NCI-H524 treated with DMSO at 0.1 percent for 48 hours (cell line): ENCODE measurements around the gene NUDC.
A peak's percentile ranks its signal among the peaks of the same experiment; 100 is the strongest.
"Not testable (repeated sequence)": the region's sequence is repeated elsewhere in the genome, so short reads cannot be mapped to it uniquely, and the experiment has no call there.

Experiments
- DNase-seq: peaks from one replicate; lab custom pipeline; 2025; lab: John Stamatoyannopoulos, UW

Gene NUDC

GRCh38 chr1:26911399-26912146 lies 10.0 kb upstream of the NUDC start:
- DNase-seq = no peak

- DNase-seq = no peak
Observed at GRCh38 chr1:26912147-26912490, 9.4 kb upstream of the NUDC start.

- no peak for DNase-seq
Observed at GRCh38 chr1:26913389-26913753, 8.2 kb upstream of the NUDC start.

DNA sequence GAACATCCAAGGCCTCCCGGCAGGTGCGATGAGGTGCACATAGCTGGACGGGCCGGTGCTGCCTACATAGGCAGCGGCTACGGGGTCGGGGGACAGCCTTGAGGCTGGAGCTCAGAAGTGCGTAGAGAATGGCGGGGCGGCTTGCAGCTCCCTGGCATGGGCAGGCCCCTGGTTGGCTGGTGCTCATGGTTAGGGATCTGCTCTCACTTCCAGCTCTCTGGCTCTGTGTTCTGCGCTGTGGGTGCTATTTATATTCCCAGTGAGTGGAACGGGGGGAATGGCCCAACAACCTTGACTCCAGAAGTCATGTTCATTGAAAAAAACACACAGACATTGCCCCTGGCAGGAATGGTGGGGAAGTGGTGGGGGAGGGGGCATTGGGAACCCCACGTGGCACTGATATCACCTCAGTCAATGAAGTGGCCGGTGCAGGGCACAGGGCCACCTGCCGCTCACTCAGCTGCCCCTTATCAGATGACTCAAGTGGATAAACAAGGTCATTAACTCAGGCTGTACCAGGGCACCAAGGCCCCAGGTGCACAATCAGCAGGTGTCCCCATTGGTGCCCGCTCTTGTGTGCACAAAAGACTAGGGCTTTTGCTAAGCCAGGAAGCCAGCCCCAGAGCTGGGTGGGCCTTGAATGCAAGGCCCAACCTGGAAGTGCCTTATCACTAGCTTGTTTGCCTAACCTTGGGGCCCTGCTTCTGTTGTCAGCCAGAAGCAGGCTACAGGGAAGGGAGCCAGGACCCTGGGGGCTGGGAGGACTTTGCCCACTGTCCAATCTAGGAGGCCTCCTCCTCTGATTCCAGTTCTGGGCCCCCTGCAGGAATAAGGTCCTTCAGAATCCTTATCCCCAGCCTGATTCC lies 7.6 kb upstream of the NUDC start, which contains the start of gene NR0B2:
Gene NR0B2, minus strand, starts transcription at position 222 of the 866 bp plus-strand sequence. Its CDS starts 35 bp downstream, at position 187.
- peak; percentile 63 for DNase-seq

DNA sequence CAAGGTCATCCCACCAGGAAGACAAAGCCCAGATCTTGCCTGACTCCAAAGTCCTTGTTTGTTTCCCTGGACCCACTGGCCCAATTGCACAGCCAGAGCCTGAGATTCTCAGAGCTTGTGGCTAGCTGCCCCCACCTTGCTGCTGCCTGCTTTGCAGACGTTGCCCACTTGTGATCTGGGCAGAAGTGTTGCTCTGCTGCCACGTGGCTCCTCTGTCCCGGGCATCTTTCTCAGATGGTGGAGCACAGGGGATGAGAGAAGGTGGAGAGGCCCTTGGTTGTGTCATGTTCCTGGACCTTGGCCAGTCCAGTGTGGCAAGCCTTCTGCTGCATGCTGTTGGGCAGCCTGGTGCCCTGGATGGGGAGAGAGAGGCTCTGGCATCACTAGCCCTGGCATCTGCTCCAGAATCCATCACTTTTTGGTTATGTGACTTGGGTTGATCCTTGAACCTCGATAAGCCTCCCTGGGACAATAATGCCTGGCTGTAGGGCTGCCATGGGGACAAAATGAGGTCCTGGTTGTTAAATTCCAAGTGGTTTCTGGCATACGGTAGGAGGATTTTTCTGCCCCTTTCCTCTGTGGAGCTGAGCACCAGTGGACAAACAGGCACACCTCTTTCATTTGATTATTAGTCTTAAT lies 6.2 kb upstream of the NUDC start:
- no peak for DNase-seq

- no peak for DNase-seq
Observed at GRCh38 chr1:26921126-26921539, 410 bp upstream of the NUDC start.

DNA sequence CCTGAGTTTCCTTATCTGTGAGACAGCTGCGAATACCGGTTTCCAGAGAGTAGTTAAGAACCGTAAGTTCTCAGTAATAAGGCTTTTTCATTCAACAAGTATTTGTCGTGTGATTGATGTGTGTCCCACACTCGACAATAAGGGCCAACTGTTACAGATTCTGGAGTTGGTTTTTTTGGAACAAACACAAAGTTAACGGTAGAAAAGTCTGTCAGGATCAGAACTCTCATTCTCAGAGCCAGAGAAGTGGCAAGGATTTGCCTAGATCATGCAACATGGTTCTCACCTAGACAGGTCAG lies 837 bp downstream of the NUDC start:
- no peak for DNase-seq

DNA sequence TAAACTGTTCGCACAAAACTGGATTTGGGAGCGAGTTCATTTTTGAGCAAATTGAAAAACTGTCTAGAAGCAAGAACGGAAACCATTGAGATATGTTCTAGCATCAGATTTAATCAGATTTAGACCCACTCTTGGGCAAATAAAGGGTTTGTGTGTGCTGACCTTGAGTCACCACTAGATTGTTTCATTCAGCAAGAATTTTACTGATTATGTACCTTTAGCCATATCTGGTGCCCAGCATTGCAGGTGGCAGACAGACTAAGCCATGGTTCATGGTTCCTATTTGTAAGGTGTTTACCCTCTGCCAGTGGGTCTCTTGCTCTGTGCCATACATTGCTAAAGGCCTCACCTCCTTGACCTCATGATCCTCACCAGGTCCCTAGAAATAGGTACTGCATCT lies 1.4 kb downstream of the NUDC start:
- DNase-seq = no peak

DNA sequence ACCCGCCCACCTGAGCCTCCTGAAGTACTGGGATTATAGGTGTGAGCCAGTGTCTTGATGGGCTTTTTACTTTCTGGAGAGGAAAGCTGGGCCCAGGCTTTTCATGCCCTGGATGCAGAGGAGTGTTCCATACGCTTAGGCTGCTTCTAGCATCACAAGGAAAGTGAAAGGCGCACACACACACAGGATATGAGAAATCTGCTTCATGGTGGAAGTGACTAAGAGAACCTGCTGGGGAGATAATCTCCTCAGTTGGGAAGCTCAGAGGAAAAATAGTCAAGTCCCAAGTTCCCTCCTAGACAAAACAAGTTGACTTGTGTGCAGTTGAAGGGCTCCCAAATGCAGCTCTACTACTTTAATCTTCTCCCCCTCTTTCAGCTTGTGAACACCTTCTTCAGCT lies 2.2 kb downstream of the NUDC start:
- DNase-seq = no peak

DNA sequence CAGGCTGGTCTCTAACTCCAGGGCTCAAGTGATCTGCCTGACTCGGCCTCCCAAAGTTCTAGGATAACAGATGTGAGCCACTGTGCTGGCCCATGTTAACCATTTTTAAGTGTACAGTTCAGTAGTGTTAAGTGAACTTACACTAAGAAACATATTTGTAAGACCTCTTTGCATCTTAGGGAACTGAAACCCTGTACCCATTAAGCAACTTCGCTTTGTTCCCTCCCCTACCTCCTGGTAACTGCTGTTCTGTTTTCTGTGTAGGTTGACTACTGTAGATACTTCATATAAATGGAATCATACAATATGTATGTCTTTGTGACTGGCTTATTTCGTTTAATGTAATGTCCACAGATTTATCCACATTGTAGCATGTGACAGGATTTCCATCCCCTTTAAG lies 11.0 kb downstream of the NUDC start:
- DNase-seq = no peak

DNA sequence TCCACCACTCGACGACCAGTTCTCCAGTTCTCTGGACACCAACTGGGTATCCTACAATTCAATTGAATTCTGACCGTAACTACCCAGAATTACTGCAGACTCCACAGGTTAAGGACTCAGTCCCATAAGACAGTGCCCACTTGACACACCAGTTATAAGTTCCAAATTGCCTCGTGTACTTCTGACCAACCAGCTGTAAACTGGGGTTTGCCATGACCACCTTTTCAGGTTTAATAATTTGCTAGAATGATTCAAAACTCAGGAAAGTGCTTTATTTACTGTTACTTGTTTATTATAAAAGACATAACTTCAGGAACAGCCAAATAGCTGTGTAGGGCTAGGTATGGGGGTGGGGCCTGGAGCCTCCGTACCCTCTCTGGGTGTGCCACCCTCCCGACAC lies 15.3 kb downstream of the NUDC start:
- DNase-seq = no peak

GRCh38 chr1:26938004-26938658 lies 16.6 kb downstream of the NUDC start:
- DNase-seq = no peak

DNA sequence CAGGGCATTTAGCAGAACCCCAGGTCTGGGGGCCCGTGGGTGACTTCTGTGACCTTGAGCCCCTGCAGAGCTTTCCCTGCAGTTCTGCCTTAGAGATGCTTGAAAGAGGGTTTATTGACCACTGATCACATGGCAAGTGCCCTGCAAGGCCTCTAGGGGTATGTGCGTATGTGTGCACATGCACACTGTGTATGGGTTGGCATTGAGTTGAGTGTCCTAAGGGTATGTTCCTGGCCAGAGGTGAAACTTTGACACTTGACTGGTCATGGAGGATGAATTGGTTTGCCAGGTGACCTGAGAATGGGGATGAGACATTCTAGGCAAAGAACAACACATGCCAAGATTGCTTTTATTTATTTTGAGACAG lies 17.1 kb downstream of the NUDC start:
- DNase-seq = no peak

DNA sequence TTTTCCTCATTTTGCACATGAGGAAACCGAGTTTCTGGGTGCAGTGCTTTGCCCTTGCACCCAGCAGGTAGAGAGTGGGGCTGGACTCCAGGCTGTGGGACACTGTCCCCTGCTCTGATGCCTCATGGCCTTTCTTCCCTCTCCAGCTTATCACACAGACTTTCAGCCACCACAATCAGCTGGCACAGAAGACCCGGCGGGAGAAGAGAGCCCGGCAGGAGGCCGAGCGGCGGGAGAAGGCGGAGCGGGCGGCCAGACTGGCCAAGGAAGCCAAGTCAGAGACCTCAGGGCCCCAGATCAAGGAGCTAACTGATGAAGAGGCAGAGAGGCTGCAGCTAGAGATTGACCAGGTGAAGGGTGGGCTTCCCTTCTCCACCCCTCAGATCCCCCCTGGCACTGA lies 19.8 kb downstream of the NUDC start:
- DNase-seq = no peak

DNA sequence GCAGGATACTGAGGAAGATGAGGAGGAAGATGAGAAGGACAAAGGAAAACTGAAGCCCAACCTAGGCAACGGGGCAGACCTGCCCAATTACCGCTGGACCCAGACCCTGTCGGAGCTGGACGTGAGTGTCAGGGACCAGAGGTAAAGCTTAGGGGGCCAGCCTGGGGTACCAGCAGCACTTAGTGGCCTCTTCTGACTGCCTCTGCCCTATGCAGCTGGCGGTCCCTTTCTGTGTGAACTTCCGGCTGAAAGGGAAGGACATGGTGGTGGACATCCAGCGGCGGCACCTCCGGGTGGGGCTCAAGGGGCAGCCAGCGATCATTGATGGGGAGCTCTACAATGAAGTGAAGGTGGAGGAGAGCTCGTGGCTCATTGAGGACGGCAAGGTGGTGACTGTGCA lies 21.1 kb downstream of the NUDC start:
- DNase-seq = no peak

DNA sequence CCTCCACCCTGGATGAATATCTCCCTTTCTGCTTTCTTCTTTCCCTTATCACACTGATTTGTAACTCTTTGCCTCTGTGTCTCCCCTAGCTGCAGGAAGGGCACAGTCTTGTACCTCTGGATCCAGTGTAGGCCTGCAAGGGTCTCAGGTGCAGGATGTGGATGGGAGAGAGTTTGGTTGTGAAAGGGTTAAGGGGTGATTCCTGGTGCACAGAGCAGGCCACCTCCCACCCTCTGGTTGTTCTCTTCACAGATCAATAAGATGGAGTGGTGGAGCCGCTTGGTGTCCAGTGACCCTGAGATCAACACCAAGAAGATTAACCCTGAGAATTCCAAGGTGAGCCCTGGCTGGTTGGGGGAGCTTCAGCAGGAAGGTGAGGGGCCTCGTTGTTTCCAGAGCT lies 23.6 kb downstream of the NUDC start:
- DNase-seq = no peak

DNA sequence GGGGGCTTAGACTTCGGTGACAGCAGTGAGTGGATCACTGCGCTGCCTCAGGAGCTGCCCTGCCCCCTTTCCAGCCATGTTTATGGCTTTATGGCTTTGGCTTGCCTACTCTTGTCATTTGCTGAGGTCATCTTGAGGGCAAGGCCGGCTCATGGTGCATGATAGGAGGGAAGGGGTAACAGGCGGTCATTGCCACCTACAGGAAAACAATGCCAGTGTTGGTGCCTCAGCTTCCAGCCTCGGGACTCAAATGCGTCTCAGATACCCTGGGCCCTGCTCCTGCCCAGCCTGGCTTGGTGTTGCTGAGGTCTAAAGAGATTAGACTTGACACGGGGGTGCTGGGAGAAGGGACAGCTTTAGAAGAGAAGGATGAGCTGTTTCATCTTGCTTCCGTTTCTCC lies 24.2 kb downstream of the NUDC start:
- no peak for DNase-seq

GRCh38 chr1:26946270-26946669 lies 24.7 kb downstream of the NUDC start:
- no peak for DNase-seq

- not testable (repeated sequence) for DNase-seq
Observed at GRCh38 chr1:26948725-26949057, 27.1 kb downstream of the NUDC start.

DNA sequence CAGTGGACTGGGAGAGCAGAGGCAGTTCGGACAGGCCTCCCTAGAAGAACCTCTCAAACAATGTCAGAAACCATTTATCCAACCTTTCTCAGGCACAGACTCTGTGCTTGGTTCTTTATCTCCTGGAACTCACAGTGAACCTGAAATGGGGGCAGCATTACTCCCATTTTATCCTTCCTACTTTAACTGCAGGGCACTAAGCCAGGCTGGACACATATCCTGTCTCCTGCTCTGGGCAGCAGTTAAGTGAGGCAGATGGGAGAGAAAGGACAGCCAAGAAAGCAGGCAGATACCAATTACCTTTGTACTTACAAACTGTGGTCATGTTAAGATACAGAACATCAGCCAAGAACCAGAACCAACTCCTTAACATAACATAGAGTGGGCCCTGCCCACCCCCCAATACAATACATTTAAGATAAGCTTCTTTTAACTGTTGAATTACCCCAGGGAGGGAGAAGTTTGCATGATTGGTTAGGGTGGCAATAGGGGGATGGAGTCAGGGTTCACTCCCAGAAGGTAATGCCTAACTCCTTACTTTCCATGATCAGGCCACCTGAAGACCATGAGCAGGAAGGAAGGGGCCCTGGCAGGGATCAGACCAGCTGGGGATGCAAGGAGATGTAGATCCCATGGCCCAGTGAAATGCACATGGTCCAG lies 27.9 kb downstream of the NUDC start:
- DNase-seq = no peak

DNA sequence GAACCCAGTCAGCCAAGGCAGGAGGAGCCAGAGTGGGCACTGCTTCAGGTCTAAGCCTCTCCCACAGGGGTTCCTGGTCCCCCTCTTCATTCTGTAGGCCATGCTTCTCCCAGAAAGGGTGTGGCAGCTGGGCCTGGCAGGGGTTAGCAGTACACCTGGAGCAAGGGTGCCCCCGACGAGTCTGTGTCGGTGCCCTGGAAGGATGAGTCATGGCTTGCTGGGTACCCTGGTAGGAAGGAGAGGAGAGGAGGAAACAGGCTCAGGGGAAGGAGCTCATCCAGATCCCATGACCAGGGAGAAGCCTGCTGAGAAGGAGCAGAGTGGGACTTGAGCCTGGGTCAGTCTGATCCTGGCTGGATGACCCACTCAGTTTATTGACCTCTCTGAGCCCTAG lies 28.4 kb downstream of the NUDC start:
- no peak for DNase-seq

- no peak for DNase-seq
Observed at GRCh38 chr1:26950602-26951001, 29.1 kb downstream of the NUDC start.
